ENCODE measurements around the gene RAP1GAP.

DNA sequence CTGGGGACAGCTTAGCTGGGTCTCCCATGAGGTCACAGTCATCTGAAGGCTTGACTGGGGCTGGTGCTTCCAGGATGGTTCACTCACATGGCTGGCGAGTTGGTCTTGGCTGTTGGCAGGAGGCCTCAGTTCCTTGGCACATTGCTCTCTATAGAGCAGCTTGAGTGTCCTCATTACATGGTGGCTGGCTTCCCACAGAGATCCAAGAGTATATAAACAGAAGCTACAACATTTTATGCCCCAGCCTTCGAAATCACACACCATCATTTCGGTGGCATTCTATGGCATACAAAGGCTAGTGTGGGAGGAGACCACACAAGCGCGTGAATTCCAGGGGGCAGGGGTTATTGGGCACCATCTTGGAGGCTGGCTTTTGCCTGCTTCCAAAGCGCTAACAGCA lies 96.9 kb downstream of the RAP1GAP start:
- TF ChIP-seq, protein P1, sequence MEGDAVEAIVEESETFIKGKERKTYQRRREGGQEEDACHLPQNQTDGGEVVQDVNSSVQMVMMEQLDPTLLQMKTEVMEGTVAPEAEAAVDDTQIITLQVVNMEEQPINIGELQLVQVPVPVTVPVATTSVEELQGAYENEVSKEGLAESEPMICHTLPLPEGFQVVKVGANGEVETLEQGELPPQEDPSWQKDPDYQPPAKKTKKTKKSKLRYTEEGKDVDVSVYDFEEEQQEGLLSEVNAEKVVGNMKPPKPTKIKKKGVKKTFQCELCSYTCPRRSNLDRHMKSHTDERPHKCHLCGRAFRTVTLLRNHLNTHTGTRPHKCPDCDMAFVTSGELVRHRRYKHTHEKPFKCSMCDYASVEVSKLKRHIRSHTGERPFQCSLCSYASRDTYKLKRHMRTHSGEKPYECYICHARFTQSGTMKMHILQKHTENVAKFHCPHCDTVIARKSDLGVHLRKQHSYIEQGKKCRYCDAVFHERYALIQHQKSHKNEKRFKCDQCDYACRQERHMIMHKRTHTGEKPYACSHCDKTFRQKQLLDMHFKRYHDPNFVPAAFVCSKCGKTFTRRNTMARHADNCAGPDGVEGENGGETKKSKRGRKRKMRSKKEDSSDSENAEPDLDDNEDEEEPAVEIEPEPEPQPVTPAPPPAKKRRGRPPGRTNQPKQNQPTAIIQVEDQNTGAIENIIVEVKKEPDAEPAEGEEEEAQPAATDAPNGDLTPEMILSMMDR (conservative IDR thresholded peaks at IDR 0.05; ENCODE audit: low read length): no peak
- TF ChIP-seq EZH2phosphoT487 (IDR thresholded peaks at IDR 0.05; ENCODE audit: borderline replicate concordance): no peak

Data from Loucy (cell line).